ENCODE measurements around the gene SLC35C1. TPM values are rescaled to one million over a fixed set of nuclear protein-coding genes. Genes with fewer than 3 reads are reported as not detected.

SLC35C1 gene
- total and polyA plus RNA-seq, 9 of the 15 experiments (the other 6 are each of a cell fraction or from before 2014, with no cell fraction given), result 0.65 to 13.1 (median 2.4) TPM

DNA sequence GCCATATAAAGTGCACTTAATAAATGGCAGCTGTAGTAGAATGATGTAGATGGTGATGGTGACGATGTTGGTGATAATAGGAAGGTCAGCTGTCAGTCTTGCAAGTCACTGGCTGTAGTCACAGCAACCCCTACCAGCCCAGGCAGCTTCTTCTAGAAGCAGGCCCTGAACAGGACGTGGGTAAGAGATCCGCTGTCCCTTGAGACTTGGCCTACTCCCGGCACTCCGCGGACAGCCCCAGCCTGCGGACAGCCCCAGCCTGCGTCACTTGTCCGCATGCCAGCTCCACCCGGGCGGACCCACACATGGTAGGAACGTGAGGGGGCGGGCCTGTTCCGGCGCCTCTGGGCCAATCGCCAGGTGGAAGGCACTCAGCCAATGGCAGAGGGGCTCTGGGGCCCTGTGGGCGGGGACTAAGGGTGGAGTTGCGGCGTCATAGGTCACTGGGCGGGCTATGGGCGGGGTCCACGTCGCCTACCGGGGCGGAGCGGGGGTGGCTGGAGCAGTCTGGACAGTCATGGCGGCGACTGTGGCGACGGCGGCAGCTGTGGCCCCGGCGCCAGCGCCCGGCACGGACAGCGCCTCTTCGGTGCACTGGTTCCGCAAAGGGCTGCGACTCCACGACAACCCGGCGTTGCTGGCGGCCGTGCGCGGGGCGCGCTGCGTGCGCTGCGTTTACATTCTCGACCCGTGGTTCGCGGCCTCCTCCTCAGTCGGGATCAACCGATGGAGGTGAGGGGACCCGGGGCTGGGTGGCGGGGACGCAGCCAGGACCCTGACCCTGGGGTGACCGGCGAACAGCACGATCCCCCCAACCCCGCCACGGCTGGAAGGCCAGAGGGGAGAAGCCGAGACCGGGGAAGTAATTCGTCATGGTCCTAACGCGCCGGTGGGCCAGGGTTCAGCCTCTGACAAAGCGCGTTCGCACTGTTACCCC is 42.3 kb downstream of the SLC35C1 start, which contains the start of gene CRY2 (continued):
- TF ChIP-seq FOXM1 (IDR thresholded peaks at IDR 0.05; ENCODE audit: low read depth) (no peak), FOXM1 (CRISPR knock-in tag; IDR thresholded peaks at IDR 0.05; ENCODE audit: low read depth) (peak; percentile 75; the same call in 1 of the 2 replicates), ZNF764 (CRISPR knock-in tag; IDR thresholded peaks at IDR 0.05; ENCODE audit: low read depth) (no peak), SOX6 (IDR thresholded peaks at IDR 0.05) (peak; percentile 31; the same call in 1 of the 2 replicates), ZNF174 (CRISPR knock-in tag; IDR thresholded peaks at IDR 0.05) (no peak), NELFE (IDR thresholded peaks at IDR 0.05; ENCODE audit: insufficient read depth, insufficient read length) (no peak), SP2 (IDR thresholded peaks at IDR 0.05; ENCODE audit: extremely low read depth, low read depth, low read length, poor library complexity, severe bottlenecking) (peak; percentile 36), CREB1 (IDR thresholded peaks at IDR 0.05) (peak; percentile 81), CREB1 (CRISPR knock-in tag; IDR thresholded peaks at IDR 0.05) (peak; percentile 89), ZNF311 (CRISPR knock-in tag; IDR thresholded peaks at IDR 0.05) (no peak), MXI1 (IDR thresholded peaks at IDR 0.05; ENCODE audit: low read depth, low read length) (0 out of 2 replicates have a peak, but pooled peaks have one; percentile 46), TBL1XR1 (IDR thresholded peaks at IDR 0.05; ENCODE audit: low read length in 2 of 2) (0 out of 4 replicates have a peak, but pooled peaks of 1 of the 2 experiments have one; percentile 47)
- TF ChIP-seq, protein P1, sequence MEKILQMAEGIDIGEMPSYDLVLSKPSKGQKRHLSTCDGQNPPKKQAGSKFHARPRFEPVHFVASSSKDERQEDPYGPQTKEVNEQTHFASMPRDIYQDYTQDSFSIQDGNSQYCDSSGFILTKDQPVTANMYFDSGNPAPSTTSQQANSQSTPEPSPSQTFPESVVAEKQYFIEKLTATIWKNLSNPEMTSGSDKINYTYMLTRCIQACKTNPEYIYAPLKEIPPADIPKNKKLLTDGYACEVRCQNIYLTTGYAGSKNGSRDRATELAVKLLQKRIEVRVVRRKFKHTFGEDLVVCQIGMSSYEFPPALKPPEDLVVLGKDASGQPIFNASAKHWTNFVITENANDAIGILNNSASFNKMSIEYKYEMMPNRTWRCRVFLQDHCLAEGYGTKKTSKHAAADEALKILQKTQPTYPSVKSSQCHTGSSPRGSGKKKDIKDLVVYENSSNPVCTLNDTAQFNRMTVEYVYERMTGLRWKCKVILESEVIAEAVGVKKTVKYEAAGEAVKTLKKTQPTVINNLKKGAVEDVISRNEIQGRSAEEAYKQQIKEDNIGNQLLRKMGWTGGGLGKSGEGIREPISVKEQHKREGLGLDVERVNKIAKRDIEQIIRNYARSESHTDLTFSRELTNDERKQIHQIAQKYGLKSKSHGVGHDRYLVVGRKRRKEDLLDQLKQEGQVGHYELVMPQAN (IDR thresholded peaks at IDR 0.05; ENCODE audit: borderline replicate concordance), result peak; percentile 47
- TF ChIP-seq, protein P2, sequence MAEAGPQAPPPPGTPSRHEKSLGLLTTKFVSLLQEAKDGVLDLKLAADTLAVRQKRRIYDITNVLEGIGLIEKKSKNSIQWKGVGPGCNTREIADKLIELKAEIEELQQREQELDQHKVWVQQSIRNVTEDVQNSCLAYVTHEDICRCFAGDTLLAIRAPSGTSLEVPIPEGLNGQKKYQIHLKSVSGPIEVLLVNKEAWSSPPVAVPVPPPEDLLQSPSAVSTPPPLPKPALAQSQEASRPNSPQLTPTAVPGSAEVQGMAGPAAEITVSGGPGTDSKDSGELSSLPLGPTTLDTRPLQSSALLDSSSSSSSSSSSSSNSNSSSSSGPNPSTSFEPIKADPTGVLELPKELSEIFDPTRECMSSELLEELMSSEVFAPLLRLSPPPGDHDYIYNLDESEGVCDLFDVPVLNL (CRISPR knock-in tag; IDR thresholded peaks at IDR 0.05; ENCODE audit: low read depth), result peak; percentile 74
- TF ChIP-seq, protein P3, sequence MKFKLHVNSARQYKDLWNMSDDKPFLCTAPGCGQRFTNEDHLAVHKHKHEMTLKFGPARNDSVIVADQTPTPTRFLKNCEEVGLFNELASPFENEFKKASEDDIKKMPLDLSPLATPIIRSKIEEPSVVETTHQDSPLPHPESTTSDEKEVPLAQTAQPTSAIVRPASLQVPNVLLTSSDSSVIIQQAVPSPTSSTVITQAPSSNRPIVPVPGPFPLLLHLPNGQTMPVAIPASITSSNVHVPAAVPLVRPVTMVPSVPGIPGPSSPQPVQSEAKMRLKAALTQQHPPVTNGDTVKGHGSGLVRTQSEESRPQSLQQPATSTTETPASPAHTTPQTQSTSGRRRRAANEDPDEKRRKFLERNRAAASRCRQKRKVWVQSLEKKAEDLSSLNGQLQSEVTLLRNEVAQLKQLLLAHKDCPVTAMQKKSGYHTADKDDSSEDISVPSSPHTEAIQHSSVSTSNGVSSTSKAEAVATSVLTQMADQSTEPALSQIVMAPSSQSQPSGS (CRISPR knock-in tag; IDR thresholded peaks at IDR 0.05), result 0 out of 2 replicates have a peak, but pooled peaks have one; percentile 23

Data from K562 (cell line).